ENCODE data around the gene DYSF.
"Not testable (repeated sequence)": the region's sequence is repeated elsewhere in the genome, so short reads cannot be mapped to it uniquely, and the experiment has no call there.

DYSF gene

GRCh38 chr2:71473346-71474031 is 20.1 kb downstream of the DYSF start:
- no peak for DNase-seq

GRCh38 chr2:71474116-71474743 is 20.9 kb downstream of the DYSF start:
- peak; percentile 76 for DNase-seq

GRCh38 chr2:71474744-71475397 is 21.5 kb downstream of the DYSF start:
- peak; percentile 18 for DNase-seq

- no peak for DNase-seq
These were observed 23.1 kb downstream of the DYSF start for GRCh38 chr2:71476495-71476894.

DNA sequence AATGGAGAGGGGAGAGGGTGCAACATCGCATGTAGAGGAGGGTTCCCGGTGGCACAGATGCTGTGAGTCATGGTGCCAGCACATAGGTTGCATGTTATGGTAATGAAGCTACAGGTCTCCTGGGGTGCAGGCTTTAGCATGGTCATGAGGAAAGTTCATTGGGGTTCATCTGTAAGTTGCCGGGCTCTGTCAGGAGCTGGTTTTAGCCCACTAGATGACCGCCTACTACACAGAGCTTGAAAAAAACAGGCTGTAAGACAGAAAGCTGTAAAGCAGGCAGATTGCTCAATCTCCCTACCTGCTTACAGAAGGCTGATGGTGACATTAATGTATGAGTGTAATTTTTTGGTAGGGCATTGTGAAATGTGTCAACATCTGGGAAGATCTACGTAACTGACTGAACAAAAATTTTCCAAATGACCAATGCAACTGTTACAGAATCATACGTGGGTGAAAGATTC is 23.9 kb downstream of the DYSF start:
- peak; percentile 74 for DNase-seq

GRCh38 chr2:71478806-71479205 is 25.4 kb downstream of the DYSF start:
- no peak for DNase-seq

DNA sequence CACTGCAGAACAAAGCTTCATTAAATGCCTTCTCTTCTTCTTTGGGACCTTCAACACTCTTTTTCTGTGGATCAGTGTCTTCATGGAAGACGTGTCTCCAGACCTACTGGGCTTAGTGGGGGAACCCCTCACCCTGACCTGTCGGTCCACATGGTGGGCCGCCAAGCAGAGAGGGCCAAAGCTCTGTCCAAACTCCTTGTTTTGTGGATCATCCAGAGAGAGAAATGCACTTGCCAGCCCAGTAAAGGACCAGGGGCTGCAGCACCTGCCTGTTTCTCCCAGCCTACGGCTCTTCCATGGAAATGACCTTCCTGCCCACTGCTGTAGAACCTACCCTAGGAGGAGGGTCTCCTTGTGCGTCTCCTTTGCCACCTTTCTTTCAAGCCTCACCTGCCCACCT is 25.9 kb downstream of the DYSF start:
- no peak for DNase-seq

- no peak for DNase-seq
These were observed 27.8 kb downstream of the DYSF start for GRCh38 chr2:71481111-71481510.

GRCh38 chr2:71482055-71482454 is 28.7 kb downstream of the DYSF start:
- DNase-seq, result no peak

DNA sequence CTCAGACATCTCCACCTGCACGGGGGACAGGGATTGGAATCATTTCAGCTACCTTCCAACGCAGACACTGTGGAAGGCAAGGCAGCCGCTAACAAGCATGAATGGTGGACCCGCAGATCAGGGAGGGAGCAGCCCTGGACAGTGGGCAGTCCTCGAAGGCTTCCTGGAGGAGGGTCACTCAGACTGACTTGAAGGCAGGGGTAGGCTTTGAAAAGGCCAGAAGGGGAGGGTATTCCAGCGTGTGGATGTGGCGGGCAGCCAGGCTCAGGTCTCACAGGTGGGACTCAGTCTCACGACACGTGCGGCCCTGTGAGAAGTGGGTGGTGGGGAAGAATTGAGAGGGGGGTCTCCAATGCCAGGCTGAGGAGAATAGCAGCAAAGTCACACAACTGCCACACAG is 29.9 kb downstream of the DYSF start:
- no peak for DNase-seq

GRCh38 chr2:71484354-71484753 is 31.0 kb downstream of the DYSF start:
- DNase-seq, result no peak

GRCh38 chr2:71486881-71487640 is 33.7 kb downstream of the DYSF start:
- no peak for DNase-seq

GRCh38 chr2:71491551-71491950 is 38.2 kb downstream of the DYSF start:
- not testable (repeated sequence) for DNase-seq

GRCh38 chr2:71492112-71492511 is 38.8 kb downstream of the DYSF start:
- DNase-seq, result no peak

DNA sequence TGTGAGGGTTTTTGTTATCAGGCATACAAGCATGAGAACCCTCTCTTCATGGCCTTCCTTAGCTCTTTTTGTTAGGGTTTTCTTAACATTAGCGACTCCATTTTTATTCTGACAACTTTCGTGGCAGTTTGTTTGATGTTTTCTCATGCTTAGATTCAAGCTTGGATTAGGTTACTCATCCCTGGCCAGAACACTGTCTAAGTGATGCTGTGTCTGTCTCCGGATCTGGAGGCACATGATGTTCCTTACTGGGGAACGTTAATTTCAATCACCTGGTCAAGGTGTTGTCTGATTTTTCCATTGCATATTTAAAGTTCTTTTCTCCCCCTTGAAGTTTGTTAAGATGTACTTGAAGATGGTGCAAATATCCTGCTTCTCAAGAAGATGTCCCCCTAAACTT is 40.7 kb downstream of the DYSF start:
- DNase-seq, result no peak

GRCh38 chr2:71494523-71495155 is 41.3 kb downstream of the DYSF start:
- DNase-seq, result no peak

DNA sequence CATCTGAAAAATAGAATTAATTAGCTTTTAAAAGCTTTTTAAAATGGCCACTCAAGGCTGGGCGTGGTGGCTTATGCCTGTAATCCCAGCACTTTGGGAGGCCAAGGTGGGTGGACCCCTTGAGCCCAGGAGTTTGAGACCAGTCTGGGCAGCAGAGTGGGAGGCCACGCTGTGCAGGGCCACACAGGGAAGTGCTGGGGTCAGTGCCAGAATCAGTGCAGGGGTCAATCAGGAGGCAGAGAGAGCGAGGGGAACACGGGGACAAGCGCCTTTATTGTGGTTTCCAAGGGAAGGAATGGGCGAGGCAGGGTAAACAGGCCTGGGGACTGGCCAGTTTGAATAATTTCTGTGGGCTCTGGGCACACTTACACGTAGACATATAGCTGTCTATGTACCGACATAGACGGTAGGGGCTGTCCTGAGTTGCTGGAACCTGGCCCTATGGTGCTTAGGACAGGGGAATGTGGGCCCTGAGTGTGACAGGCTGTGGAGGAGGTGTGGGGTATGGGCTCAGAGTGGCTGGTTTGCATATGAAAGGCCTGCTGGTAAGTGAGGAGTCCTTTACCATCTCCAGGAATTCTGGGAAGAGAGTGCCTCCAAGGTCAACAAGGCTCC is 42.9 kb downstream of the DYSF start:
- no peak for DNase-seq

GRCh38 chr2:71498261-71498701 is 44.9 kb downstream of the DYSF start:
- DNase-seq, result no peak

- no peak for DNase-seq
These were observed 46.3 kb downstream of the DYSF start for GRCh38 chr2:71499691-71500090.

DNA sequence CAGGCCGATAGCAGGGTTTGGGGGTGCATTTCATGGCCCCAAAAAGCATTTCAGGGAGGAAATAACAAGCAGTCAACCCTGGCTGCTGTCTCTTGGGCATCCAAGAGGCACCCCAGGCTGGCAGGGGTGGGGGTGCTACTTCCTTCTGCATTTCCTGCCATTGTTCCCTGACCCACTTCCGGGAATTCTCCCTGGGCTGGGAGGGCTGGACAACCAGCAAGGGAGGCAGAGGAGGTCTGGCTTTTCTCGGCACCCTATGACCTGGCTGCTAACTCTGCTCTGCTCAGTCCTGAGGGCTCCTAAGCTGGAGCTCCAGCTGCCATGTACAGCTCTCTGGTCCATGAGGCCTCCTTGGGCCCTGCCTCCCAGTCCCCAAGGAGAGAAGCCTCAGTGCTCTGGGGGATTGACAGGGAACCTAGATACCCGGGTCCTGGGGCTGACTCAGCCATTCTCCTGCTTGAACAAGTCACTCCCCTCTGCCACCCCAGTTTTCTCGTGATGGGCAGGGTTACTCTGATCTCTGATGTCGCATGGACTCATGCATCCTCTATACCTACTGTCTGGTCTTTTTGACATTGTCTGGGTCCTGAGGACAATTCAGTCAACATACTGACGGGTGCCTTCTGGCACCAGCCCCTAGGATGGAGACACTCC is 47.2 kb downstream of the DYSF start:
- no peak for DNase-seq

DNA sequence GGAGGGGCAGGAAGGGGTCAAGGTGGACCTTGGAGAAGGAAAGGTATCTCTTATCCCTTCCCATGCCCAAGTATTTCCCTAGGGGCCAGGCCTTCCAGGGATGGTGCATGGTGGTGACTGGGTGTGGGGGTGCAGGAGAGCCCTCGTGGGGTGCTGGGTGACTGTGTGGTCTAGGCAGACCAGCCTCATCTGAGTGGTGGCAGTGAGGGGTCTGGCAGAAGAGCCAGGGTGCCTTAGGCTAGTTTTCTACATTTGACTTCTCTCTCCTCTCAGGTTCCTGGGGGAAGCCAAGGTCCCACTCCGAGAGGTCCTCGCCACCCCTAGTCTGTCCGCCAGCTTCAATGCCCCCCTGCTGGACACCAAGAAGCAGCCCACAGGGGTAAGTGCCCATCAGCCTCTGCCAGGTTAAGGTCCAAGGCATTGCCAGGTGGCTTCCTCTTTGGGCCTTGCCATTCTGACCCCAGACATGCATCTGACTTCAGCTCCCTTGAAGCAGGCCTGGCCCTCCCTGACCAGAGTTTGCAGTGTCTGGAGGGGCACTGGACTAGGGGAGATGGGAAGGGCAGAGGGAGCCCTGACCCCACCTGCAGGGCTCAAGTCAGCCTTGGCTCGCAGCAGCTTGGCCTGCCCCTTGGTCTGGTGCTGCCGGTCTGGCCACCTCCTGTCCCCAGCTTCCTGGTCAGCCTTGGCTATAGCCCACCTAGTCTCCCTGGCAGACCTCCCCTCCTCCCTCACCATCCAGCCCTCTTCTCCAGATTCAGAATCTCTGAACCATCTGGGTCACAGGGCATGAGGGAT is 49.8 kb downstream of the DYSF start:
- DNase-seq, result no peak

Data from inflammatory macrophage treated with lipopolysaccharide for 4 hours (primary cell).